IPS DF 4.7 (cell line): Measurements from ENCODE around the gene ZNF565.
"Not testable (repeated sequence)": the region's sequence is repeated elsewhere in the genome, so short reads cannot be mapped to it uniquely, and the experiment has no call there.

ENCODE experiments used
- DNase-seq: peaks from one replicate; pipeline ENCODE4 v3.0.0-alpha.2; 2013; ENCODE audit warnings: low spot score; ENCODE audit errors: extremely low read depth

The ZNF565 gene

GRCh38 chr19:36151144-36152018 is 63.1 kb downstream of the ZNF565 start:
- DNase-seq: no peak

DNA sequence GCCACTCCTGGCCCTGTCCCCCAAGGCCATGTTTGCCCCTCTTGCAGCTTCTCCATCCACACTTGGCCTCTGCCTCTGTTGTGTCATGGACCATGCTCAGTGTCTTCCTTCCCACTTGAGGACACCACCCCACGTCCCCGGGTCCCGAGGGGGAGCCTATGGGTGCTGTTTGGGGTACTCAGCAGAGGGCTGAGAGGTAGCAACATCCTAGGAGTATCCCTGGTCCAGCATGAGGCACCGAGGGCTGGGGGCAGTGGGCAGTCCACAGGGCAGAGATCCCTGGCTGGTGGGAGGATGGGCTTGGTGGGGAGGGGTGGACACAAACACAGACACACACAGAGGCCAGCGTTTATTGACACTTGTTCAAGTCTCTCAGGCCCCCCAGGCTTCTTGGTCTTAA is 63.9 kb downstream of the ZNF565 start:
- DNase-seq: no peak

DNA sequence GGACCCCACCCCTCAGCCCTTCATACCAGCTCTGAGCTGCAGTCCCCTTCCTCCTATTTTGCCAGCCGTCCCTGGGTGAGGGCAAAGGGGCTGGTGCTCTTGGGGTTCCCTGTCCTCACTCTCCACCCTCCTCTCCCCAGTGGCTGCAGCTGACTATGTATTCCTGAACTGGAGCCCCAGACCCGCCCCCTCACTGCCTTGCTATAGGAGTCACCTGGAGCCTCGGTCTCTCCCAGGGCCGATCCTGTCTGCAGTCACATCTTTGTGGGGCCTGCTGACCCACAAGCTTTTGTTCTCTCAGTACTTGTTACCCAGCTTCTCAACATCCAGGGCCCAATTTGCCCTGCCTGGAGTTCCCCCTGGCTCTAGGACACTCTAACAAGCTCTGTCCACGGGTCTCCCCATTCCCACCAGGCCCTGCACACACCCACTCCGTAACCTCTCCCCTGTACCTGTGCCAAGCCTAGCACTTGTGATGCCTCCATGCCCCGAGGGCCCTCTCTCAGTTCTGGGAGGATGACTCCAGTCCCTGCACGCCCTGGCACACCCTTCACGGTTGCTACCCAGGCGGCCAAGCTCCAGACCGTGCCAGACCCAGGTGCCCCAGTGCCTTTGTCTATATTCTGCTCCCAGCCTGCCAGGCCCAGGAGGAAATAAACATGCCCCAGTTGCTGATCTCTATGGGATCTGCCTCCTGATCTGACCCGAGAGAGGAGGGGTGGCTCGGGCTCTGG is 64.6 kb downstream of the ZNF565 start:
- DNase-seq: no peak

DNA sequence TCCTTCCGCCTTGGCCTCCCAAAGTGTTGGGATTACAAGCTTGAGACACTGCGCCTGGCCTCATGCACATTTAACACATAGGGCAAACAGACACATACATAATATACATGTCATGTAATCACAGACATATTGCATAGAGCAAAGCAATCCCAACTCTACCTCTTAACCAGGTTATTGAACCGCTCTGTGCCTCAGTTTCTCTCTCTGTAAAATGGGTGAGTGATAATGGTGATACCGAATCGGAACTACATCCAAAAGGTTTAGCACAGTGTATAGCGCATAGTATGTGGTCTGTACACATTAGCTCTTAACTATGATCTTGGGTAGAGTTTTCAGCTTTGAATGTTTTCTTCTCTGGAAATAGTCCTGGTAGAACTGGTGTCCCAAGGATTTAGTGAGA is 69.8 kb downstream of the ZNF565 start:
- DNase-seq: no peak

DNA sequence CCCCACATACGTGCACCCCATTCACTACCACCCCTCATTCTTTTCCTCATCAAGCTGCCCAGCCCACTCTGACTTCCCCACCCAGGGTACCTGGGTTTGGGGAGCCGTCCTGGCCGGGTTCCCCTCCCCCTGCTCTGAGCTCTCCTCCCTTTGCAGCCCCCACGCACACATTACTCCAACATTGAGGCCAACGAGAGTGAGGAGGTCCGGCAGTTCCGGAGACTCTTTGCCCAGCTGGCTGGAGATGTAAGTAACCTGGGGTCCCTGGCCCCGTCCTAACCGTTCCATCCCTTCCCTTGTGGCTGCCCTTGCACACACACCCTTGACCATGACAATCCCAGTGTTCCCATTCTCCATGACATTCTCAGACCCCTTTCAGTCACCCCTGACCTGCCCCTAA is 72.0 kb downstream of the ZNF565 start:
- no peak for DNase-seq

DNA sequence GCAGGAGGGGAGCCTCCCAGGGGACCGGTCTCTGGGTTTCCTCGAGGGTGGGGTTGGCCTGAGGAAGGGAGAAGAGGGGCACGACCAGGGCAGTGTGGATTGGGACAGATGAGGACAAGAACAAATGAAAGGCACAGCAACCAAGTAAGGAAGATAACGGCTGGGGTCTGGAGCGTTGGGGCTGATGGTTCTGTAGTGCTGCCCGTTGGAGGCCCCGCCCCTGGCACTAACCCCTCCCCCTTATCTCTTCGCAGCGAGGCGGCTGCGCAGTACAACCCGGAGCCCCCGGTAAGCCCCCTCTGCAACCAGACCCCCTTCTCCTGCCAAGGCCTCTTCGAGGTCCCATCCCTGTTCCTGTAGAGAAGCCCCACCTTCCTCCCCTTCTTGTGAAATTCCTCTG is 72.4 kb downstream of the ZNF565 start:
- no peak for DNase-seq

- DNase-seq: peak; percentile 88
Observed at GRCh38 chr19:36141039-36141927, 73.2 kb downstream of the ZNF565 start.

DNA sequence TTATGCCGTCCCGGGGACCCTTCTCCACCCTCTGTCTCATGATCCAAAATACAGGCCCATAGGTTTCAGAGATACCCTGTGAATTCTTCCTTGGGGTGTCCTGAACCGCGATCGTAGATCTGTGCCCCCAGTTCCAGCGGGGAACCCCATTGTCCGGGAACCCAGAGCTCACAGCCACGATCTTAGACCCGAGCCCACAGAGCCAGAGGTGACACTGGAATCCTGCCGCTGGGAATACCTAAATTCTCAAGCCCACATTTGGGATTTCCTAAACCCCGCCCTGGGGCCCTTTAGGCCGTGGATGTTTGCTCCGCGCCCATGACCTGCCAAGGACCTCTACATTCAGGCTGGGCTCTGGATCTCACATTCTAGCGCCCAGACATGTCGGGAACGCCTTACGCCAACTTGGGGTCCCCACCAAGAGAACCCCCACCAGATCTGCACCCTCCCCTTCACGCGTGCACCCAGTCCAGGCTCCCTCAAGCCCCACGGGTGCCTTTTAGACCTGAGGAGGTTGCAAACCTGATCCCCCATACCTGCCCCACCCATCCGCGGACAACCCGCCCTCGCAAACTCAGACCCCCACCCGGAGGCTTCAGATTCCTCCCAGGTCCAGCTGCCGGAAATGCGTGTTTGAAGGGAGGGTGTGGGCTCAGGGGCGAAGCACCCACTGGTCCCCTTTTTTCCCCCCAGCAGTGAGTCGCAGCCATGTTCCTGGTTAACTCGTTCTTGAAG is 74.0 kb downstream of the ZNF565 start:
- DNase-seq: no peak

- no peak for DNase-seq
Observed at GRCh38 chr19:36139473-36140303, 74.8 kb downstream of the ZNF565 start, which contains the start of gene CAPNS1. CAPNS1 (plus strand) TSS chr19:36140066; CDS start chr19:36141012, 946 bp downstream.

- DNase-seq: no peak
Observed at GRCh38 chr19:36139120-36139472, 75.4 kb downstream of the ZNF565 start.

GRCh38 chr19:36136964-36137686 is 77.3 kb downstream of the ZNF565 start:
- no peak for DNase-seq

- not testable (repeated sequence) for DNase-seq
Observed at GRCh38 chr19:36134867-36135266, 79.6 kb downstream of the ZNF565 start.
